Posterior cingulate gyrus (tissue), 11 donors: ENCODE results near the gene THTPA.
"Not testable (repeated sequence)": the region's sequence is repeated elsewhere in the genome, so short reads cannot be mapped to it uniquely, and the experiment has no call there.

Source experiments
- DNase-seq, 10 donors: peaks; one replicate each; pipeline versions ENCODE4 v3.0.0 to v3.0.0-alpha.2; 2020 to 2021; ENCODE audit warnings: mixed read lengths in 3 of 10
- intact Hi-C: fragments of 100-400 bp; cut with DNase I; formaldehyde crosslinking; loops from one replicate; pipeline ENCODE4 v1.15.1; 2023

The THTPA gene

GRCh38 chr14:23531391-23531790 is 24.7 kb upstream of the THTPA start:
- intact Hi-C loops, result no loop called here
- no peak for DNase-seq

DNA sequence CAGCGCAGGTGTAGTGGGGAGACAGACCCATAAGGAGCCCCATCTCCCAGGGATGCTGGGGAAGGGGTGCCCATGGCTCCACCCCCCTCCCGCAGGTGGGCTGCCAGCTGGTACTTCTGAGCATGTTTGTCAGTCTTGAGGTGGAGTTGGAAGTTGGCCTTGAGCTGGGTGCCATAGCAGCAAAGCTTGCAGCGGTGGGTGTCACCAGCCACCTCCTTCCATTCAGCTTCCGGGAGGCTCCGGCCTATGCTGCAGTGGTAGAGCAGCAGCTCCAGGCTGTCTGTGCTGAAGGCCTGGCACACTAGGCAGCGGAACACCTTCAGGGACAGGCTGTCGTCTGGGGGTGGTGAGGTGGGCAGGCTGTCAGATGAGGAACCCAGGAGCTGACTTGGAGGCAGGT is 23.4 kb upstream of the THTPA start:
- DNase-seq, result peak in 2 of 10 donors; percentile 57 to 74
- intact Hi-C loops, result no loop called here

GRCh38 chr14:23533652-23534435 is 22.2 kb upstream of the THTPA start:
- DNase-seq, result peak in 1 of 10 donors; percentile 64
- intact Hi-C loops, result no loop called here

- peak in 1 of 10 donors; percentile 54 for DNase-seq
- intact Hi-C loops, result no loop called here
Measured at GRCh38 chr14:23535943-23536342, 20.1 kb upstream of the THTPA start.

DNA sequence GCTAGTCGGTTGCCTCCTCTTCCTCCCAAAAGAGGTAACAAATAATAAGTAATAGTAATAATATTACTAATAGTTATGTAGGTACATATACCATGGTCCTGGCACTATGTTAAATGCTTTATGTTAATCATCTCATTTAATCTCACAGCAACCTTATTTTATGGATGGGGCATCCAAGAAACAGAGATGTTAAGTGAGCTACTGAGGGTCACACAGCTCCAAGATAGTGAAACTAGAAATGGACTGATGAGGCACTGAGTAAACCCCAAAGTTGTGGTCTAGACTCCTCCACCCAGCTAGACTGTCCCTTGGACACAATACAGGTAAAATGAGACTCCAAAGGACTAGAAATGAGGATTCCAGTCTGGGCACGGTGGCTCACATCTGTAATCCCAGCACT is 19.6 kb upstream of the THTPA start:
- intact Hi-C loops, result no loop called here
- no peak for DNase-seq

DNA sequence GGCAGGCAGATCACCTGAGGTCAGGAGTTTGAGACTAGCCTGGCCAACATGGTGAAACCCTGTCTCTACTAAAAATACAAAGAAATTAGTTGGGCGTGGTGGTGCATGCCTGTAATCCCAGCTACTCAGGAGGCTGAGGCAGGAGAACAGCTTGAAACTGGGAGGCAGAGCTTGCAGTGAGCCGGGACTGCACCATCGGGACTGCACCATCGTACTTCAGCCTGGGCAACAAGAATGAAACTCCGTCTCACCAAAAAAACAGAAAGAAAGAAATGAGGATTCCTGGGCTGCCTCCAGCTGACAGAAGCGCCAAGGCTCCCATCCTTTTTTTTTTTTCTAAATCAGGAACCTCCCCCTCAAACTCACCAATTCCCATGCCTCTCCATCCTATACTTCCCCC is 19.2 kb upstream of the THTPA start:
- peak in 3 of 10 donors; percentile 71 to 88 (median 80) for DNase-seq
- intact Hi-C loops, result not testable (repeated sequence)

GRCh38 chr14:23537351-23538049 is 18.6 kb upstream of the THTPA start:
- peak in 4 of 10 donors; percentile 62 to 85 (median 85) for DNase-seq
- intact Hi-C loops, result no loop called here

- intact Hi-C loops, result no loop called here
Measured at GRCh38 chr14:23538050-23538718, 17.9 kb upstream of the THTPA start.

DNA sequence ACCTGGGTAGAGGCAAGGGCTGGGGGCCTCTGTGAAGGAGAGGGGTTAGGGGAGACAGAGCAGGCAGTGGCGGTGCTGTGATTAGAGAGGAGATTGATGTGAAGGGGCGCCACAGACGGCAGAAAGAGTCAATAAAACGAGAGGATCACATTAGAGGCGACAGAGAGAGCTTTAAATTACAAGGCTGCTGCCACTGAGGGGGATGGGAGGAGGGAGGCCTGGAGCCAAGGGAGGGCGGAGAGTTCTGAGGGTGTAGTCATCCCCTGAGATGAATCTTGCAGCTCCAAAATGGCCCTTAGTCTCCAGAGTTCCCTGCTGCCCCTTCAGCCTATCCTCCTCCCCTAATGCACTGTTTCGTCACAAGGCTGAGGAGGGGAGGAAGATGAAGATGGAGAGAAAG is 17.3 kb upstream of the THTPA start:
- DNase-seq, result peak in 9 of 10 donors; percentile 59 to 96 (median 61)

More at GRCh38 chr14:23538050-23538718, 17.9 kb upstream of the THTPA start:
- peak in 1 of 10 donors; percentile 22 for DNase-seq

GRCh38 chr14:23539248-23540140 is 16.6 kb upstream of the THTPA start:
- DNase-seq, result peak in 4 of 10 donors; percentile 43 to 88 (median 67)
- intact Hi-C loops, result loop anchor here (2.0 kb wide), 1 partner anchor 57 kb away; no protein-coding TSS in a partner anchor

More for the DNA sequence above, 17.3 kb upstream of the THTPA start:
- intact Hi-C loops, result no loop called here

- intact Hi-C loops, result loop anchor here (2.0 kb wide), 1 partner anchor 57 kb away; no protein-coding TSS in a partner anchor
- peak in 1 of 10 donors; percentile 14 for DNase-seq
Measured at GRCh38 chr14:23540141-23540469, 16.0 kb upstream of the THTPA start.

DNA sequence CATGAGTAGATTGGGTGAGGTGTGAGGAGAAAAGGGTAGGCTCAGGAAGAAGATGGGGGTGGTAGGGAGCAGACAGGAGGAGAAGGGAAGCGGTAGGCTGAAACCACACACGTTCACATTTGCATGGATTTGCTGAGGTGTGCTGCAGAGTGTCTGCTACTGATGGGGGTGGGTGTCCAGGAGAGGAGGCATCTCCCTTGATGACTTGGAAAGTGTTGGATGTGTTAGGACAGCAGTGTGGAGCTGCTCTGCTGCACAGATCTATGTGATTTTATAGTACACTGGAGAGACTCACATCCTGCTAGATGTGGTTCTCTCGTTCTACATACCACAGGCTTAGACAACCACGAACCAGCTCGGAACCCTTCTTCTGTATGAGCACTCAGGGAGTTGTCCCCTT is 13.8 kb upstream of the THTPA start:
- peak in 3 of 10 donors; percentile 35 to 75 (median 64) for DNase-seq
- intact Hi-C loops, result no loop called here

DNA sequence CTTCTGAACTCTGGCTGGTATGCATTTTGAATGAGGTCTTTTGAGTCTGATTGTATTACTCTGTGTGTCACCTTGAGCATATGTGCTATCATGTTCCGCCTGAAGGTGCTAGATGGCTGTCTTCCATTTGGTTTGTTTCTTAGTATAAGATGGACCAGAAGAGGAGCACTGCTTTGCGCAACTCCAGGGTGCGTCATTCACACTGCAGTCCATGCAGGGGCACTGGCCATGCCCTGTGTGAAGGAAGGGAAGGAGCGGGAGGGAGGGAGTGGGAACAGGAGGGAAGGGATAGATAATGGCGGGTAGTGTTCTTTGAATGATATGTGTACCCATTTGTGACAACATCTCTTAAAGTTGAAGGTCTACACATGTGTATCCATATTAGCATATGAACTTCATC is 12.7 kb upstream of the THTPA start:
- peak in 3 of 10 donors; percentile 42 to 71 (median 69) for DNase-seq
- intact Hi-C loops, result no loop called here

GRCh38 chr14:23544511-23545447 is 11.3 kb upstream of the THTPA start:
- intact Hi-C loops, result no loop called here
- peak; percentile 49 to 93 (median 66) for DNase-seq

GRCh38 chr14:23545740-23546365 is 10.2 kb upstream of the THTPA start:
- intact Hi-C loops, result no loop called here

GRCh38 chr14:23546450-23547035 is 9.5 kb upstream of the THTPA start:
- DNase-seq, result peak in 2 of 10 donors; percentile 7 to 55
- intact Hi-C loops, result no loop called here

More at GRCh38 chr14:23545740-23546365, 10.2 kb upstream of the THTPA start:
- DNase-seq, result peak in 1 of 10 donors; percentile 8

DNA sequence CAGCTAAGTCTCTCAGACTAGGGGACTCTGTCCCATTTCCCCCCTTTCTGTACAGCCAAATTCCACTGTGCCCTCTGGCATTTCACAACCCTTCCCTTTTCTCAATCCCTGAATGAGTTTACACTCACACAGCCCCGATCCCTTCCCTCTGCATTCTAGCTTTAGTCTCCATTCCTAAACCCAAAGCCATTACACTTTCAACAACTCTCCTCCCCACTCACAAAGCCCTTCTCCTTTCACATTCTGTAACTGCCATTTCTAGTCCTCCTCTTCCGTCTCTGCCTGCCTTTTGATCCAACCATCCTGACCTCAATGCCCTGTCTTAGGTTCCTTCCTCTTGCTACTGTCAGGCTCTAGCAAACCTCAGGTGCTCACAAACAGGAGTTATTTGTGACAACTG is 8.1 kb upstream of the THTPA start:
- intact Hi-C loops, result no loop called here
- DNase-seq, result no peak
